Measurements from ENCODE around the gene MRPS35. TPM values are rescaled to one million over a fixed set of nuclear protein-coding genes. Genes with fewer than 3 reads are reported as not detected.

The MRPS35 gene
- total and polyA plus RNA-seq, 2 experiments from 2014 or later: 58.1 to 58.7 TPM

DNA sequence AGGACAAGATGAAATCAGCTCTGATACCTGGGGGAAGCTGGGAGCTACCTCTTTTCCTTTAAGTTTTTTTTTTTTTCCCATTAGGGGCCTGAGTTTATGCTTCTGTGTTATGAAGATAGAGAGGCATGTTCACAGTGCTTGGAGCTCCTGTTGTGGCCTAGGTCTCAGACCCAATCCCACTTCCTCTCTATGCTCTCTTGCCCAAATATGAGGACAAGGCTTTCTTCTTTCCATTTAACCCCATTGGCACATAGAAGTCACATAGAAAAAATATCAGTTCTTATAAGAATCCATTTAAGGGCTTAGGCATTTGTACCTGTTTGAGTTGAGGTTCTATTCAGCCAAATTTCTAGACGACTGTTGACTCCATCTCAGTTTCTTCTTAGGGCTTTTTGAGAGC lies 12.6 kb downstream of the MRPS35 start (continued):
- TF ChIP-seq STAT1 (IDR thresholded peaks at IDR 0.05; ENCODE audit: unreplicated experiment): no peak
- TF ChIP-seq, protein P1, sequence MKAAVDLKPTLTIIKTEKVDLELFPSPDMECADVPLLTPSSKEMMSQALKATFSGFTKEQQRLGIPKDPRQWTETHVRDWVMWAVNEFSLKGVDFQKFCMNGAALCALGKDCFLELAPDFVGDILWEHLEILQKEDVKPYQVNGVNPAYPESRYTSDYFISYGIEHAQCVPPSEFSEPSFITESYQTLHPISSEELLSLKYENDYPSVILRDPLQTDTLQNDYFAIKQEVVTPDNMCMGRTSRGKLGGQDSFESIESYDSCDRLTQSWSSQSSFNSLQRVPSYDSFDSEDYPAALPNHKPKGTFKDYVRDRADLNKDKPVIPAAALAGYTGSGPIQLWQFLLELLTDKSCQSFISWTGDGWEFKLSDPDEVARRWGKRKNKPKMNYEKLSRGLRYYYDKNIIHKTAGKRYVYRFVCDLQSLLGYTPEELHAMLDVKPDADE (IDR thresholded peaks at IDR 0.05): no peak
- TF ChIP-seq EZH2phosphoT487 (IDR thresholded peaks at IDR 0.05; ENCODE audit: unreplicated experiment): no peak
- TF ChIP-seq, protein P2, sequence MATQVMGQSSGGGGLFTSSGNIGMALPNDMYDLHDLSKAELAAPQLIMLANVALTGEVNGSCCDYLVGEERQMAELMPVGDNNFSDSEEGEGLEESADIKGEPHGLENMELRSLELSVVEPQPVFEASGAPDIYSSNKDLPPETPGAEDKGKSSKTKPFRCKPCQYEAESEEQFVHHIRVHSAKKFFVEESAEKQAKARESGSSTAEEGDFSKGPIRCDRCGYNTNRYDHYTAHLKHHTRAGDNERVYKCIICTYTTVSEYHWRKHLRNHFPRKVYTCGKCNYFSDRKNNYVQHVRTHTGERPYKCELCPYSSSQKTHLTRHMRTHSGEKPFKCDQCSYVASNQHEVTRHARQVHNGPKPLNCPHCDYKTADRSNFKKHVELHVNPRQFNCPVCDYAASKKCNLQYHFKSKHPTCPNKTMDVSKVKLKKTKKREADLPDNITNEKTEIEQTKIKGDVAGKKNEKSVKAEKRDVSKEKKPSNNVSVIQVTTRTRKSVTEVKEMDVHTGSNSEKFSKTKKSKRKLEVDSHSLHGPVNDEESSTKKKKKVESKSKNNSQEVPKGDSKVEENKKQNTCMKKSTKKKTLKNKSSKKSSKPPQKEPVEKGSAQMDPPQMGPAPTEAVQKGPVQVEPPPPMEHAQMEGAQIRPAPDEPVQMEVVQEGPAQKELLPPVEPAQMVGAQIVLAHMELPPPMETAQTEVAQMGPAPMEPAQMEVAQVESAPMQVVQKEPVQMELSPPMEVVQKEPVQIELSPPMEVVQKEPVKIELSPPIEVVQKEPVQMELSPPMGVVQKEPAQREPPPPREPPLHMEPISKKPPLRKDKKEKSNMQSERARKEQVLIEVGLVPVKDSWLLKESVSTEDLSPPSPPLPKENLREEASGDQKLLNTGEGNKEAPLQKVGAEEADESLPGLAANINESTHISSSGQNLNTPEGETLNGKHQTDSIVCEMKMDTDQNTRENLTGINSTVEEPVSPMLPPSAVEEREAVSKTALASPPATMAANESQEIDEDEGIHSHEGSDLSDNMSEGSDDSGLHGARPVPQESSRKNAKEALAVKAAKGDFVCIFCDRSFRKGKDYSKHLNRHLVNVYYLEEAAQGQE (IDR thresholded peaks at IDR 0.05; ENCODE audit: unreplicated experiment): no peak
- no peak for TF ChIP-seq ZNF114 (CRISPR knock-in tag; IDR thresholded peaks at IDR 0.05)
- no peak for TF ChIP-seq CREB1 (CRISPR knock-in tag; IDR thresholded peaks at IDR 0.05; ENCODE audit: low read depth)

DNA sequence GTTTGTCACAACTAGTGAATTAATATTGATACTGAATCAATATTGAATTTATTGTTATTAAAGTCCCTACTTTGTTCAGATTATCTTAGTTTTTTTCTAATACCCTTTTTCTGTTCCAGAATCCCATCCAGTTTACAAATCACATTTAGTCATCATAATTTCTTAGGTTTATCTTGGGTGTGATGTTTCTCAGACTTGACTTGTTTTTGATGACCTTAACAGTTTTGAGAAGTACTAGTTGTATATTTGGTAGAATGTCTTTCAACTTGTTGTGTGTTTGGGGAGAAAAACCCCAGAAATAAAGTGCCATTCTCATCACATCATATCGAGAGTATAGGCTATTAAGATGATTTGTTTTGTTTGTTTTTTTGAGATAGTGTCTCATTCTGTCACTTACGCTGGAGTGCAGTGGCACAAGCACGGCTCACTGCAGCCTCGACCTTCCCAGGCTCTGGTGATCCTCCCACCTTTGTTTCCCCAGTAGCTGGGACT lies 19.5 kb downstream of the MRPS35 start:
- no peak for ATAC-seq
- TF ChIP-seq, protein P1 (IDR thresholded peaks at IDR 0.05): no peak
- TF ChIP-seq POLR2AphosphoS5 (IDR thresholded peaks at IDR 0.05; ENCODE audit: low read depth) (no peak), STAT1 (IDR thresholded peaks at IDR 0.05; ENCODE audit: unreplicated experiment) (no peak), EZH2 (IDR thresholded peaks at IDR 0.05; ENCODE audit: low read depth, unreplicated experiment) (no peak), ZNF331 (CRISPR knock-in tag; IDR thresholded peaks at IDR 0.05; ENCODE audit: low read depth) (no peak), CREB1 (CRISPR knock-in tag; IDR thresholded peaks at IDR 0.05; ENCODE audit: low read depth) (no peak)
- TF ChIP-seq, protein P3, sequence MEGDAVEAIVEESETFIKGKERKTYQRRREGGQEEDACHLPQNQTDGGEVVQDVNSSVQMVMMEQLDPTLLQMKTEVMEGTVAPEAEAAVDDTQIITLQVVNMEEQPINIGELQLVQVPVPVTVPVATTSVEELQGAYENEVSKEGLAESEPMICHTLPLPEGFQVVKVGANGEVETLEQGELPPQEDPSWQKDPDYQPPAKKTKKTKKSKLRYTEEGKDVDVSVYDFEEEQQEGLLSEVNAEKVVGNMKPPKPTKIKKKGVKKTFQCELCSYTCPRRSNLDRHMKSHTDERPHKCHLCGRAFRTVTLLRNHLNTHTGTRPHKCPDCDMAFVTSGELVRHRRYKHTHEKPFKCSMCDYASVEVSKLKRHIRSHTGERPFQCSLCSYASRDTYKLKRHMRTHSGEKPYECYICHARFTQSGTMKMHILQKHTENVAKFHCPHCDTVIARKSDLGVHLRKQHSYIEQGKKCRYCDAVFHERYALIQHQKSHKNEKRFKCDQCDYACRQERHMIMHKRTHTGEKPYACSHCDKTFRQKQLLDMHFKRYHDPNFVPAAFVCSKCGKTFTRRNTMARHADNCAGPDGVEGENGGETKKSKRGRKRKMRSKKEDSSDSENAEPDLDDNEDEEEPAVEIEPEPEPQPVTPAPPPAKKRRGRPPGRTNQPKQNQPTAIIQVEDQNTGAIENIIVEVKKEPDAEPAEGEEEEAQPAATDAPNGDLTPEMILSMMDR (conservative IDR thresholded peaks at IDR 0.05; ENCODE audit: low read depth in 2 of 2): no peak
- TF ChIP-seq, protein P2 (IDR thresholded peaks at IDR 0.05; ENCODE audit: unreplicated experiment): no peak

More for the DNA sequence above, 19.5 kb downstream of the MRPS35 start:
- H3K79me2 ChIP-seq (replicated peaks; ENCODE audit: insufficient read depth): no peaks in the 10 kb centered on the region
- H3K27me3 ChIP-seq (ENCODE audit: insufficient read depth): no peaks in the 10 kb centered on the region
- no peak overlapping the region for H3K27ac ChIP-seq (ENCODE audit: low read depth)
- H3K27me3 Mint-ChIP-seq (ENCODE audit: insufficient read depth, low read depth, poor library complexity): no peaks in the 10 kb centered on the region
- H3K9me2 ChIP-seq (ENCODE audit: insufficient read depth): no peaks in the 10 kb centered on the region
- peaks cover 12% of the 10 kb centered on the region; the same call in 1 of the 2 replicates for H3K36me3 ChIP-seq (ENCODE audit: insufficient read depth)
- no peak for DNase-seq (ENCODE audit: low spot score)
- no peak overlapping the region for H3K27ac Mint-ChIP-seq
- no peaks in the 10 kb centered on the region for H4K20me1 ChIP-seq (replicated peaks; ENCODE audit: insufficient read depth)
- no peaks in the 10 kb centered on the region for H3F3A ChIP-seq (replicated peaks; ENCODE audit: low read depth)
- H3K4me2 ChIP-seq: no peak overlapping the region
- no peaks in the 10 kb centered on the region for H3K9me3 Mint-ChIP-seq
- no peak overlapping the region for H3K4me3 Mint-ChIP-seq
- H3K4me1 Mint-ChIP-seq: no peaks in the 10 kb centered on the region
- peaks cover 39% of the 10 kb centered on the region for H3K36me3 Mint-ChIP-seq (ENCODE audit: low read depth)
- no peak overlapping the region for H3K4me3 ChIP-seq
- no peaks in the 10 kb centered on the region for H3K4me1 ChIP-seq (ENCODE audit: insufficient read depth)
- no peak overlapping the region for H2AFZ ChIP-seq
